ENCODE data around the gene FAM117B.
"Not testable (repeated sequence)": the region's sequence is repeated elsewhere in the genome, so short reads cannot be mapped to it uniquely, and the experiment has no call there.

Gene FAM117B

DNA sequence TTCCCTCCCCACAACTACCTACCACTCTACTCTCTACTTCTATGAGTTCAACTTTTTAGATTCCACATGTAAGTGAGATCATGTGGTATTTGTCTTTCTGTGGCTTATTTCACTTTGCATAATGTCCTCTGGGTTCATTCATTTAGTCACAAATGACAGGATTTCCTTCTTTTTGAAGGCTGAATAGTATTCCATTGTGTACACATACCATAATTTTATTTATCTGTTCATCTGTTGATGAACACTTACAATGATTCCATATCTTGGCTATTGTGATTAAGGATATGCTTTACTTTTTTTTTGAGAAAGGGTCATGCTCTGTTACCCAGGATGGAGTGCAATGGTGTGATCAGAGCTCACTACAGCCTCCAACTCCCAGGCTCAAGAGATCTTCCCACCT, 163.2 kb downstream of the FAM117B start:
- Histone ChIP-seq H3K36me3 (ENCODE audit: insufficient read depth, low read depth, low read length) (no peaks in the 10 kb centered on the region), H3K4me1 (ENCODE audit: insufficient read depth, low read length) (peaks cover 10% of the 10 kb centered on the region; the same call in 1 of the 2 replicates), H3K27ac (ENCODE audit: low read length) (no peak overlapping the region), H3K4me3 (ENCODE audit: low read length) (no peak overlapping the region), H3K9ac (ENCODE audit: low read depth, low read length) (no peak overlapping the region), H3K27me3 (ENCODE audit: insufficient read depth, low read length) (no peaks in the 10 kb centered on the region), H3K9me3 (ENCODE audit: insufficient read depth, low read depth, low read length) (no peaks in the 10 kb centered on the region)

DNA sequence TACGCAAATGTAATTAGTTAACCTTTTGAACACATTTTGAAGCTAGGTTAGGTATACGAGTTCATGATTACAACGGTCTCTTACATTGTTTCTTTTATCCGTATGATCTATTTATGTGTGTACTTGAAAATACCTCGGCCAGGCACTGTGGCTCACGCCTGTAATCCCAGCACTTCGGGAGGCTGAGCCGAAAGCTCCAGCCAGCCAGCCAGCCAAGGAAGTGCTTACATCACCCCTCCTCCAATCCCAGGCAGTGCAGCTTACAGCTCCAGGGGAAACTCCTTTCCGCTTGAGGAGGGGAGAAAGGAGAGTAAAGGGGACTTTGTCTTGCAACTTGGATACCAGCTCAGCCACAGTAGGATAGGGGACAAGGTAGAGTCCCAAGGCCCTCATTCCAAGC, 171.1 kb downstream of the FAM117B start:
- not testable (repeated sequence) for H3K4me3 ChIP-seq (ENCODE audit: low read length); H3K27ac ChIP-seq (ENCODE audit: low read length); H3K36me3 ChIP-seq (ENCODE audit: insufficient read depth, low read depth, low read length); H3K27me3 ChIP-seq (ENCODE audit: insufficient read depth, low read length); H3K9me3 ChIP-seq (ENCODE audit: insufficient read depth, low read depth, low read length); H3K9ac ChIP-seq (ENCODE audit: low read depth, low read length)
- H3K4me1 ChIP-seq (ENCODE audit: insufficient read depth, low read length) = peaks cover 13% of the 10 kb centered on the region; the same call in 1 of the 2 replicates

DNA sequence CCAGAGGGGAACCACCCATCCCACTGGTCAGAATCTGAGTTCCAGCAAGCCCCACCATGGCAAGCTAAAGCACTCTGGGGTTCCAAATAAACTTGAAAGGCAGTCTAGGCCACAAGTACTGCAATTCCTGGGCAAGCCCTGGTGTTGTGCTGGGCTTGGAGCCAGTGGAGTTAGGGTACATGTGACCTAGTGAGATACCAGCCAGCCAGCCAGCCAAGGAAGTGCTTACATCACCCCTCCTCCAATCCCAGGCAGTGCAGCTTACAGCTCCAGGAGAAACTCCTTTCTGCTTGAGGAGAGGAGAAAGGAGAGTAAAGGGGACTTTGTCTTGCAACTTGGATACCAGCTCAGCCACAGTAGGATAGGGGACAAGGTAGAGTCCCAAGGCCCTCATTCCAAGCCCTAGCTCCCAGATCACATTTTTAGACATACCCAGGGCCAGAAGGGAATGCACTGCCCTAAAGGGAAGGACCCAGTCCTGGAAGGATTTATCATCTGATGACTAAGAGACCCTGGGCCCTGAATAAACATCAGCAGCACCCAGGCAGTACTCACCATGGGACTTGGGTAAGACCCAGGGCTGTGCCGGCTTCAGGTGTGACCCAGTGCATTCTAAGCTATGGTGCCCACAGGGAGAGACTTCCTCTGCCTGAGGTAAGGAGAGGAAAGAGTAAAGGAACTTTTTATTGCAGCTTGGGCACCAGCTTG, 172.8 kb downstream of the FAM117B start:
- not testable (repeated sequence) for H3K9me3 ChIP-seq (ENCODE audit: insufficient read depth, low read depth, low read length); H3K4me1 ChIP-seq (ENCODE audit: insufficient read depth, low read length); H3K36me3 ChIP-seq (ENCODE audit: insufficient read depth, low read depth, low read length); H3K4me3 ChIP-seq (ENCODE audit: low read length); H3K27ac ChIP-seq (ENCODE audit: low read length); H3K27me3 ChIP-seq (ENCODE audit: insufficient read depth, low read length); H3K9ac ChIP-seq (ENCODE audit: low read depth, low read length)

DNA sequence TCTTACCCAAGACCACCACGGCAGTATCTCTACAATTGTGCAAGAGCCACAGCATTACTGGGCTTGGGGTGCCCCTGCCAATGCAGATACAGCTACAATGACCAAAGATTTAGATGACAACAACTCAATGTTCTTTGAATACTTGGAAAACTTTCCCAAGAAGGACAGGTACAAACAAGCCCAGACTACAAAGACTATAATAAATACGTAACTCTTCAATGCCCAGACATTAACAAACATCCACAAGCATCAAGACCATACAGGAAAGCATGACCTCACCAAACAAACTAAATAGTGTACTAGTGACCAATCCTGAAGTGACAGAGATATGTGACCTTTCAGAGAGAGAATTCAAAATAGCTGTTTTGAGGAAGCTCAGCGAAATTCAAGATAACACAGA, 174.0 kb downstream of the FAM117B start:
- H3K9ac ChIP-seq (ENCODE audit: low read depth, low read length) = no peak overlapping the region

DNA sequence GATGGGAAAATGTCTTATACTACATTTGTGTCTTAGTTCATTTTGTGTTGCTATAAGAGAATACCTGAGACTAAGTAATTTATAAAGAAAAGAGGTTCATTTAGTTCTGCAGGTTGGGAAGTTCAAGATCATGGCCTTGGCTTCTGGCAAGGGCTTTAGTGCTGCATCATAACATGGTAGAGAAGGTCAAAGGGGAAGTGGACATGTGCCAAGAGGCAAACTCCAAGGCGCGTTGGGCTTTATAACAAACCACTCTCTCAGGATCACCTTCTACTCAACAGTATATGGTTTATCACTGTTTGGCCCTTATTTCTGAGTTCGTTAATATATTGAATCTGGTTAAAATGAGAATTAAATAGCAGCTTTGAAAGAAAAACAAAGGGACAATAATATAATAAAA, 178.6 kb downstream of the FAM117B start:
- peaks cover 2% of the 10 kb centered on the region; the same call in 1 of the 2 replicates for H3K9me3 ChIP-seq (ENCODE audit: insufficient read depth, low read depth, low read length)
- no peaks in the 10 kb centered on the region for H3K27me3 ChIP-seq (ENCODE audit: insufficient read depth, low read length)
- no peak overlapping the region for H3K27ac ChIP-seq (ENCODE audit: low read length)
- H3K36me3 ChIP-seq (ENCODE audit: insufficient read depth, low read depth, low read length) = no peaks in the 10 kb centered on the region
- no peak overlapping the region for H3K9ac ChIP-seq (ENCODE audit: low read depth, low read length)
- H3K4me3 ChIP-seq (ENCODE audit: low read length) = no peak overlapping the region
- H3K4me1 ChIP-seq (ENCODE audit: insufficient read depth, low read length) = no peaks in the 10 kb centered on the region

More for the DNA sequence above, 174.0 kb downstream of the FAM117B start:
- no peak overlapping the region for H3K4me3 ChIP-seq (ENCODE audit: low read length)
- no peaks in the 10 kb centered on the region for H3K36me3 ChIP-seq (ENCODE audit: insufficient read depth, low read depth, low read length)
- peaks cover 3% of the 10 kb centered on the region; the same call in 1 of the 2 replicates for H3K4me1 ChIP-seq (ENCODE audit: insufficient read depth, low read length)
- no peaks in the 10 kb centered on the region for H3K9me3 ChIP-seq (ENCODE audit: insufficient read depth, low read depth, low read length)
- H3K27me3 ChIP-seq (ENCODE audit: insufficient read depth, low read length) = no peaks in the 10 kb centered on the region
- H3K27ac ChIP-seq (ENCODE audit: low read length) = no peak overlapping the region

DNA sequence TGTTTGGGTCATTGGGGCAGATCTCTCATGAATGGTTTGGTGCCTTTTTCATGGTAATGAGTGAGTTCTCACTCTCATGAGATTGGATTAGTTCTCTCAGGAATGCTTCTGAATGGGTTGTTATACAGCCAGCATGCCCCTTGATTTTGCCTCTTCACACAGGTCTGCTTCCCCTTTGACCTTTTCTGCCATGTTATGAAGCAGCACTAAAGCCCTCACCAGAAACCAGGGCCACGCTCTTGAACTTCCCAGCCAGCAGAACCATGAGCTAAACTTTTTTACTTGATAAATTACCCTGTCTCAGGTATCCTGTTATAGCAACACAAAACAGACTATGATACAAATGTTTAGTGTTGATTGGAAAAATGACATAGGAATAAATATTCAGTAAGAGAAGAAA, 179.5 kb downstream of the FAM117B start:
- Histone ChIP-seq H3K36me3 (ENCODE audit: insufficient read depth, low read depth, low read length) (no peaks in the 10 kb centered on the region), H3K9ac (ENCODE audit: low read depth, low read length) (no peak overlapping the region), H3K9me3 (ENCODE audit: insufficient read depth, low read depth, low read length) (peaks cover 2% of the 10 kb centered on the region; the same call in 1 of the 2 replicates), H3K4me1 (ENCODE audit: insufficient read depth, low read length) (no peaks in the 10 kb centered on the region), H3K27me3 (ENCODE audit: insufficient read depth, low read length) (no peaks in the 10 kb centered on the region), H3K4me3 (ENCODE audit: low read length) (no peak overlapping the region), H3K27ac (ENCODE audit: low read length) (no peak overlapping the region)

DNA sequence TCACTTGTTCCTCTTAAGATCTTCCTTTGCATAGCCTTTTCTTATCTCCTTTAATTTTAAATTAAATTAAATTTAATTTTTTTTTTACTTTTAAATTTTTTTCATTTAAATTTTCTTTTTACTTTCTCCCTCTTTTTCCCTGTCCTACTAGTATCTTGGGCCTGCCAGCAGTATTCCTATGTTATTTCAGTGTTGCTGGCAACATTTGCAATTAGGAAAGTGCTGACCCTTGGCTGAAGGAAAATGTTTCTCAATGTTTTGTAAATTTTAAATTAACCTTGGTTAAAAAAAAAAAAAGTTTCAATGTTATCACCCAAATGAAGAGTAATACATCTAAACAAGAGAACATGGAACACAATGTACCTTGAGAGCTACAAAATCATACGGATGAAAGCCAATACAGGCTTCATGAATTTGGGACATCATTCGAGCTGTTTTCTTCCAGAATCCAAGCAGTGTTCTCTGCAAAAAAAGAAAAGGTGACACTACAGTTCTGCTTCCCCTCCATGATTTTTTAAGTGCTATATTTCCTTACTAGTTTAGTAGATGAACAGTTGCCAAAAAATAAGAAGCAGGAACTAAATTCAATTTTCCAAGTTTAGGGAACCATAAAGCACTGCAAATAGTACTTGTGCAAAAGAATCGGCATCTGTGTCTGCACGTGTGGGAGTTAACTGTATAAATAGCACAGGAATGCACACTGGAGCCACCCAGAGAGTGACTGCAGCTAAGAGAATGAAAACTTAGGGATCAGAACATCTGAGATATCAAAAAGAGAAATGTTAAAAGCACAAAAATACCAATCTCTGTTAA, 181.0 kb downstream of the FAM117B start:
- no peaks in the 10 kb centered on the region for H3K27me3 ChIP-seq (ENCODE audit: insufficient read depth, low read length)
- H3K27ac ChIP-seq (ENCODE audit: low read length) = no peak overlapping the region
- H3K4me3 ChIP-seq (ENCODE audit: low read length) = no peak overlapping the region
- H3K4me1 ChIP-seq (ENCODE audit: insufficient read depth, low read length) = no peaks in the 10 kb centered on the region
- H3K9me3 ChIP-seq (ENCODE audit: insufficient read depth, low read depth, low read length) = peaks cover 2% of the 10 kb centered on the region; the same call in 1 of the 2 replicates
- H3K9ac ChIP-seq (ENCODE audit: low read depth, low read length) = no peak overlapping the region
- no peaks in the 10 kb centered on the region for H3K36me3 ChIP-seq (ENCODE audit: insufficient read depth, low read depth, low read length)

DNA sequence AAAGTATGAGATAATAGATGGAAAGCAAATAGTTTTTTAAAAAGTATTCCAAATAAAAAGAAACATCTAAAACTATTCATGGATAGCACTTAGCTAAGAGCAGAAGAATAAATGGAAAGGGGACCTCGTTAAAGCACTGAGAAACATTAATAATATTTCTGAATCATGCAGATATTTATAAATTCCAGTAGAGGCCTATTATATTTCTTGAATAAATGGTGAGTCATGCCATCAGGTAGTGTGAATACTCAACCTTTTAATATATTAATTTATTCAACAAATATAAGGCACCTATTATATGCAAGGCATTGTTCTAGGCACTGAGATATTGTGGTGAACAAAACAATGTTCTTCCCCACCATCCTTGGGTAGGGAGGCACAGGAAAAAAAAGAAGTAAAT, 183.0 kb downstream of the FAM117B start:
- H3K4me1 ChIP-seq (ENCODE audit: insufficient read depth, low read length) = no peaks in the 10 kb centered on the region
- H3K27ac ChIP-seq (ENCODE audit: low read length) = no peak overlapping the region
- no peak overlapping the region for H3K9ac ChIP-seq (ENCODE audit: low read depth, low read length)
- H3K27me3 ChIP-seq (ENCODE audit: insufficient read depth, low read length) = no peaks in the 10 kb centered on the region
- H3K9me3 ChIP-seq (ENCODE audit: insufficient read depth, low read depth, low read length) = peaks cover 2% of the 10 kb centered on the region; the same call in 1 of the 2 replicates
- no peaks in the 10 kb centered on the region for H3K36me3 ChIP-seq (ENCODE audit: insufficient read depth, low read depth, low read length)
- H3K4me3 ChIP-seq (ENCODE audit: low read length) = no peak overlapping the region

DNA sequence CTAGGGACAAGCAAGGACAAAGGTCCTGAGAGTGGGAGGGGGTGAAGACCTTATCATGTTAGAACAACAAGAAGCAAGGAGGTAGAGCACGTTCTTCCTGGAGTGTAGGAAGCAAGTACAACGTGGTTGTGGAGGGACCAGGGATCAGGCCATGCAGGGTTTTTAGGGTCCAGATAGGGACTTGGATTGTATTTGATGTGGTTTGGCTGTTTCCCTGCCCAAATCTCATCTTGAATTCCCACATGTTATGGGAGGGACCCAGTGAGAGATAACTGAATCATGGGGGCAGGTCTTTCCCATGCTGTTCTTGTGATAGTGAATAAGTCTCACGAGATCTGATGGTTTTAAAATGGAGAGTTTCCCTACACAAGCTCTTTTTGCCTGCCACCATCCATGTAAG, 183.6 kb downstream of the FAM117B start:
- no peaks in the 10 kb centered on the region for H3K4me1 ChIP-seq (ENCODE audit: insufficient read depth, low read length)
- no peak overlapping the region for H3K4me3 ChIP-seq (ENCODE audit: low read length)
- no peak overlapping the region for H3K9ac ChIP-seq (ENCODE audit: low read depth, low read length)
- H3K27ac ChIP-seq (ENCODE audit: low read length) = no peak overlapping the region
- no peaks in the 10 kb centered on the region for H3K27me3 ChIP-seq (ENCODE audit: insufficient read depth, low read length)
- peaks cover 2% of the 10 kb centered on the region; the same call in 1 of the 2 replicates for H3K9me3 ChIP-seq (ENCODE audit: insufficient read depth, low read depth, low read length)
- no peaks in the 10 kb centered on the region for H3K36me3 ChIP-seq (ENCODE audit: insufficient read depth, low read depth, low read length)
